Lower leg skin (tissue), 4 donors: Measurements from ENCODE around the gene PEX5L. TPM values are rescaled to one million over a fixed set of nuclear protein-coding genes. Genes with fewer than 3 reads are reported as not detected.

Experiments
- DNase-seq, 2 donors: peaks; one replicate each; pipeline ENCODE4 v3.0.0-alpha.2; 2019; ENCODE audit warnings: low spot score in 2 of 2
- H3K4me3 ChIP-seq: fragments of 200-600 bp; sonication (generic); 2 replicates; pipeline ENCODE4 v1.5.1; 2017; ENCODE audit warnings: mild to moderate bottlenecking, low read depth; ENCODE audit not compliant: poor library complexity, severe bottlenecking
- CTCF ChIP-seq, 3 donors: fragments of 450-650 bp; IDR thresholded peaks; one replicate each; pipeline ENCODE4 v1.5.1; 2016; ENCODE audit warnings: antibody characterized with exemption in 3 of 3, mild to moderate bottlenecking in 3 of 3, moderate library complexity in 2 of 3
- POLR2A ChIP-seq, 2 donors: fragments of 450-650 bp; IDR thresholded peaks; one replicate each; pipeline ENCODE4 v1.6.1; 2016 to 2017; ENCODE audit warnings: antibody characterized with exemption in 2 of 2, mild to moderate bottlenecking in 1 of 2, moderate library complexity in 1 of 2
- WGBS, 2 donors: methylation state at CpG; one replicate each; pipeline ENCODE4 v1.1.5; 2018; 5-methylcytosine and 5-hydroxymethylcytosine counted together
- intact Hi-C: fragments of 100-400 bp; cut with DNase I; formaldehyde crosslinking; loops from one replicate; pipeline ENCODE4 v1.15.0; 2023; ENCODE audit warnings: low total_unique reads
- total RNA-seq, 4 donors: library from RNA; depleted of rRNA; stranded (reverse); fragments of >200 nt; gene quantifications; one replicate each; pipeline ENCODE4 v1.1.0, GENCODE V29; 2016

PEX5L gene
- total RNA-seq, 4 donors from 2014 or later, result not detected

- WGBS, 2 donors, result 49 to 70% methylated on average over 2 of the region's 2 CpGs
- TF ChIP-seq CTCF (IDR thresholded peaks at IDR 0.05) (no peak), POLR2A (IDR thresholded peaks at IDR 0.05) (no peak)
- DNase-seq, result no peak
- no peak overlapping the region for H3K4me3 ChIP-seq
- intact Hi-C loops, result no loop called here
Measured at GRCh38 chr3:179896507-179896906, 140.2 kb downstream of the PEX5L start.

- intact Hi-C loops, result no loop called here
- no peak overlapping the region for H3K4me3 ChIP-seq
- TF ChIP-seq POLR2A (IDR thresholded peaks at IDR 0.05) (no peak), CTCF (IDR thresholded peaks at IDR 0.05) (no peak)
- DNase-seq, result no peak
Measured at GRCh38 chr3:179895330-179895729, 141.4 kb downstream of the PEX5L start.

GRCh38 chr3:179887295-179887943 is 149.3 kb downstream of the PEX5L start:
- DNase-seq, result no peak
- TF ChIP-seq POLR2A (IDR thresholded peaks at IDR 0.05) (no peak), CTCF (IDR thresholded peaks at IDR 0.05) (no peak)
- 65 to 67% methylated on average over 4 of the region's 4 CpGs for WGBS, 2 donors
- no peak overlapping the region for H3K4me3 ChIP-seq
- intact Hi-C loops, result no loop called here

GRCh38 chr3:179885950-179886349 is 150.8 kb downstream of the PEX5L start:
- intact Hi-C loops, result no loop called here
- no peak overlapping the region for H3K4me3 ChIP-seq
- no peak for DNase-seq
- no peak for TF ChIP-seq CTCF (IDR thresholded peaks at IDR 0.05)
- no peak for TF ChIP-seq POLR2A (IDR thresholded peaks at IDR 0.05)
- 77 to 79% methylated on average over 2 of the region's 2 CpGs for WGBS, 2 donors

- H3K4me3 ChIP-seq, result no peak overlapping the region
- TF ChIP-seq CTCF (IDR thresholded peaks at IDR 0.05) (no peak), POLR2A (IDR thresholded peaks at IDR 0.05) (no peak)
- DNase-seq, result no peak
- intact Hi-C loops, result no loop called here
- 59 to 77% methylated on average over 1 of the region's 1 CpG for WGBS, 2 donors
Measured at GRCh38 chr3:179884136-179884535, 152.6 kb downstream of the PEX5L start.

GRCh38 chr3:179882292-179882691 is 154.4 kb downstream of the PEX5L start:
- WGBS, 2 donors, result 0 to 11% methylated on average over 2 of the region's 2 CpGs
- DNase-seq, result no peak
- no peak overlapping the region for H3K4me3 ChIP-seq
- intact Hi-C loops, result no loop called here
- no peak for TF ChIP-seq POLR2A (IDR thresholded peaks at IDR 0.05)
- TF ChIP-seq CTCF (IDR thresholded peaks at IDR 0.05), result no peak
